ENCODE measurements around the gene MYT1. TPM values are rescaled to one million over a fixed set of nuclear protein-coding genes. Genes with fewer than 3 reads are reported as not detected.

The MYT1 gene
- total and polyA plus RNA-seq, 2 of the 8 experiments (the other 6 are each of a cell fraction or from before 2014, with no cell fraction given) = 0.63 to 2.0 TPM

GRCh38 chr20:64192406-64192805, 28.2 kb downstream of the MYT1 start:
- Histone ChIP-seq H4K5ac (ENCODE audit: insufficient read length, low read depth, low read length) (no peak overlapping the region), H4K8ac (ENCODE audit: extremely low read depth, insufficient read depth, low read length) (no peak overlapping the region), H2BK12ac (ENCODE audit: low read depth, low read length) (no peak overlapping the region), H3K27ac (ENCODE audit: low read depth, low read length) (no peak overlapping the region), H2BK15ac (ENCODE audit: low read length) (no peak overlapping the region), H3K79me1 (ENCODE audit: low read depth, low read length) (no peaks in the 10 kb centered on the region), H2BK20ac (ENCODE audit: low read length) (no peak overlapping the region), H3K18ac (ENCODE audit: extremely low read depth, low read length) (no peak overlapping the region), H3K36me3 (ENCODE audit: control insufficient read depth in 2 of 4, insufficient read depth in 4 of 4, low read length in 3 of 4) (0 out of 8 replicates have a peak, but pooled peaks cover 0 to 2% (median 0%) of the 10 kb centered on the region in 4 experiments), H3K79me2 (ENCODE audit: control insufficient read depth in 1 of 2, insufficient read depth in 2 of 2, low read length in 2 of 2) (no peaks in the 10 kb centered on the region), H3K14ac (ENCODE audit: insufficient read length) (no peak overlapping the region), H4K20me1 (replicated peaks in 1 of 2; ENCODE audit: control insufficient read depth in 1 of 2, insufficient read depth in 2 of 2, low read length in 2 of 2) (no peaks in the 10 kb centered on the region), H2BK120ac (replicated peaks; ENCODE audit: low read depth, low read length) (no peak overlapping the region), H4K91ac (replicated peaks; ENCODE audit: insufficient read length, low read length) (no peak overlapping the region), H3K4me3 (ENCODE audit: extremely low read depth in 1 of 4, insufficient read depth in 2 of 4, low read depth in 3 of 4, low read length in 4 of 4) (no peak overlapping the region), H2AK5ac (ENCODE audit: low read depth, low read length) (no peak overlapping the region), H2AFZ (ENCODE audit: low read length) (no peak overlapping the region), H3K23me2 (ENCODE audit: low read depth, low read length) (no peaks in the 10 kb centered on the region; the same call in 1 of the 2 replicates), H3K23ac (ENCODE audit: insufficient read length) (no peak overlapping the region), H3K9me3 (ENCODE audit: insufficient read depth in 2 of 2, low read depth in 1 of 2, low read length in 1 of 2) (no peaks in the 10 kb centered on the region), H2BK5ac (ENCODE audit: low read depth, low read length) (no peak overlapping the region), H3K4ac (replicated peaks; ENCODE audit: insufficient read length, low read depth, low read length) (no peak overlapping the region), H3K4me1 (replicated peaks in 1 of 4; ENCODE audit: control insufficient read depth in 3 of 4, insufficient read depth in 4 of 4, low read length in 3 of 4) (peaks cover 9 to 32% (median 19%) of the 10 kb centered on the region in 4 experiments), H3K4me2 (ENCODE audit: insufficient read depth in 1 of 2, low read depth in 2 of 2, low read length in 2 of 2) (no peak overlapping the region), H3K56ac (replicated peaks; ENCODE audit: insufficient read length, low read depth, low read length) (no peak overlapping the region), H3K9ac (replicated peaks in 1 of 4; ENCODE audit: extremely low read depth in 1 of 4, low read depth in 3 of 4, low read length in 3 of 4) (no peak overlapping the region), H3K27me3 (replicated peaks in 1 of 4; ENCODE audit: control insufficient read depth in 3 of 4, extremely low read depth in 1 of 4, insufficient read depth in 3 of 4, low read length in 3 of 4) (no peaks in the 10 kb centered on the region; a peak in 1 of 7 replicates)
- 78% methylated on average over 9 of the region's 9 CpGs; no CpG with 5 or more reads in 1 of the 2 experiments for WGBS, 2 experiments (ENCODE audit: extremely low coverage in 1 of 2, insufficient coverage in 1 of 2, insufficient read length in 1 of 2, insufficient replicate concordance in 2 of 2, low coverage in 1 of 2, low lambda C conversion rate in 2 of 2, missing lambda C conversion rate in 1 of 2)
- peak; percentile 97 to 98 for TF ChIP-seq SIN3A (conservative IDR thresholded peaks at IDR 0.05 in 1 of 2, IDR thresholded peaks at IDR 0.05 in 1 of 2; ENCODE audit: low read depth in 1 of 2, low read length in 2 of 2)
- peak; percentile 32; the same call in 1 of the 2 replicates for TF ChIP-seq TEAD4 (IDR thresholded peaks at IDR 0.05; ENCODE audit: low read depth, low read length)
- peak; percentile 34 for TF ChIP-seq USF2 (IDR thresholded peaks at IDR 0.05; ENCODE audit: low read length)
- peak; percentile 91 for TF ChIP-seq MAX (IDR thresholded peaks at IDR 0.05)
- TF ChIP-seq SAP30 (IDR thresholded peaks at IDR 0.05; ENCODE audit: insufficient read depth, insufficient replicate concordance, low read length) = peak; percentile 94
- no peak for TF ChIP-seq HDAC6 (IDR thresholded peaks at IDR 0.05; ENCODE audit: low read depth, low read length)
- TF ChIP-seq E2F6 (IDR thresholded peaks at IDR 0.05) = no peak
- CTCF ChIA-PET (ENCODE audit: partially characterized antibody) = interaction anchor here (1.0 to 5.5 kb wide), 6 partner anchors 19 to 50 kb away, joined by 3 to 30 read pairs (median 4); no protein-coding TSS in a partner anchor
- FAIRE-seq (peak; percentile 73), DNase-seq (ENCODE audit: low read depth in 1 of 2, low spot score in 2 of 2) (peak in 1 of 2 experiments; percentile 74)
- POLR2A ChIA-PET (ENCODE audit: partially characterized antibody) = interaction anchor here (1.5 to 1.8 kb wide), 2 partner anchors 15 to 64 kb away, joined by 4 read pairs; partner anchors contain the start of gene PCMTD2

Measured in H1 (cell line).